K562 (cell line): ENCODE data around the gene HOXC11. TPM values are rescaled to one million over a fixed set of nuclear protein-coding genes. Genes with fewer than 3 reads are reported as not detected.

Experiments
- ATAC-seq: fragments of 200-7000 bp; cut with Tn5 transposase; 3 replicates; pipeline ENCODE4 v1.9.1; 2020; ENCODE audit warnings: moderate library complexity
- BruUV-seq: library from RNA; stranded (reverse); fragments of 400-500 nt; replicated peaks from 2 replicates; lab custom pipeline; 2021; lab: Mats Ljungman, UMichigan
- CTCF ChIA-PET: fragments of 300-600 bp; formaldehyde crosslinking; extraction: SDS; loops from one replicate; lab custom pipeline; 2021; ENCODE audit warnings: low intra/inter-chr PET ratio; lab: Yijun Ruan, JAX
- POLR2A ChIA-PET: fragments of 300-600, 350-650 bp; sonication (Branson Sonifier 250); formaldehyde crosslinking; extraction: SDS; loops from one replicate; lab custom pipeline; 2021; ENCODE audit warnings: antibody characterized with exemption, inconsistent platforms; lab: Yijun Ruan, JAX
- DNase-seq, 4 experiments: peaks; one replicate each; pipeline versions ENCODE4 v3.0.0 to v3.0.0-alpha.2; 2011 to 2018; ENCODE audit warnings: low spot score in 3 of 4, mixed read lengths in 3 of 4; ENCODE audit errors: extremely low read depth in 1 of 4
- FAIRE-seq: peaks from 2 replicates; lab custom pipeline; 2011; peaks lifted over from hg19 to GRCh38; lab: Jason Lieb, UNC
- H2AFZ ChIP-seq: 2 replicates; pipeline ENCODE4 v1.6.0; 2011; ENCODE audit warnings: low read depth, low read length, control low read depth, inconsistent platforms
- H3K27ac ChIP-seq: fragments of 200-600 bp; 3 replicates; pipeline ENCODE4 v1.8.0; 2011; ENCODE audit warnings: low read depth, mild to moderate bottlenecking, control low read depth, inconsistent platforms, low read length, moderate library complexity, mixed read lengths; ENCODE audit errors: extremely low read depth
- H3K27me3 ChIP-seq, 2 experiments: fragments of 300-600 bp in 1 of 2; 2 replicates in 1 of 2; 3 replicates in 1 of 2; pipeline versions ENCODE4 v1.6.0 to v1.8.0; 2011; ENCODE audit warnings: inconsistent platforms in 2 of 2, low read length in 2 of 2, mild to moderate bottlenecking in 1 of 2, mixed read lengths in 1 of 2, moderate library complexity in 1 of 2; ENCODE audit not compliant: control insufficient read depth in 2 of 2, insufficient read depth in 2 of 2
- H3K36me3 ChIP-seq: fragments of 300-600 bp; 3 replicates; pipeline ENCODE4 v1.8.0; 2011; ENCODE audit warnings: mild to moderate bottlenecking, low read length, inconsistent platforms; ENCODE audit not compliant: control insufficient read depth, insufficient read depth
- H3K4me1 ChIP-seq, 2 experiments: fragments of 200-600 bp in 1 of 2; replicated peaks in 1 of 2; 2 replicates in 1 of 2; 3 replicates in 1 of 2; pipeline versions ENCODE4 v1.5.1 to v1.8.0; 2011; ENCODE audit warnings: inconsistent platforms in 2 of 2, low read length in 2 of 2, mild to moderate bottlenecking in 1 of 2, mixed read lengths in 1 of 2, moderate library complexity in 1 of 2; ENCODE audit not compliant: control insufficient read depth in 2 of 2, insufficient read depth in 2 of 2
- H3K4me2 ChIP-seq: 2 replicates; pipeline ENCODE4 v1.6.1; 2011; ENCODE audit warnings: low read length, control low read depth, inconsistent platforms, mixed read lengths; ENCODE audit not compliant: insufficient read depth
- H3K4me3 ChIP-seq: fragments of 200-600 bp; sonication (generic), shearing (Covaris generic); 2 replicates; pipeline ENCODE4 v1.5.1; 2016; ENCODE audit warnings: control low read depth, inconsistent platforms
- H3K79me2 ChIP-seq: fragments of 200-600 bp; 3 replicates; pipeline ENCODE4 v1.8.0; 2011; ENCODE audit warnings: low read length, inconsistent platforms; ENCODE audit not compliant: control insufficient read depth, insufficient read depth
- H3K9ac ChIP-seq, 2 experiments: 2 replicates each; pipeline versions ENCODE4 v1.6.0 to v1.6.1; 2011; ENCODE audit warnings: low read depth in 2 of 2, low read length in 2 of 2, control low read depth in 1 of 2, inconsistent platforms in 1 of 2, mild to moderate bottlenecking in 1 of 2, mixed read lengths in 1 of 2; ENCODE audit not compliant: insufficient read depth in 1 of 2
- H3K9me1 ChIP-seq: one replicate; pipeline ENCODE4 v1.6.0; 2011; ENCODE audit warnings: inconsistent platforms, mild to moderate bottlenecking, low read length, moderate library complexity; ENCODE audit not compliant: control insufficient read depth, insufficient read depth
- H3K9me3 ChIP-seq: replicated peaks from 2 replicates; pipeline ENCODE4 v1.5.1; 2011; ENCODE audit warnings: low read depth, low read length, inconsistent platforms; ENCODE audit not compliant: control insufficient read depth, insufficient read depth
- H4K20me1 ChIP-seq: replicated peaks from 2 replicates; pipeline ENCODE4 v1.6.1; 2011; ENCODE audit warnings: low read length, inconsistent platforms, mixed read lengths; ENCODE audit not compliant: control insufficient read depth, insufficient read depth
- MAFF ChIP-seq: IDR thresholded peaks from 2 replicates; pipeline ENCODE4 v1.6.1; 2012; ENCODE audit warnings: low read length, improper control_type of control experiment
- RBM14 ChIP-seq: fragments of 200-400 bp; formaldehyde crosslinking; IDR thresholded peaks from 2 replicates; pipeline ENCODE4 v1.6.1; 2018; ENCODE audit warnings: low read depth, mild to moderate bottlenecking, low read length, moderate library complexity, borderline replicate concordance; ENCODE audit not compliant: insufficient read depth
- TFAP4 ChIP-seq: sonication (generic); formaldehyde crosslinking; IDR thresholded peaks from 2 replicates; pipeline ENCODE4 v1.8.0; 2022; ENCODE audit warnings: missing genetic modification reagents, mild to moderate bottlenecking, moderate library complexity, borderline replicate concordance
- WGBS: fragments of 100-300 bp; shearing (Covaris generic); methylation state at CpG from one replicate; pipeline ENCODE4 v1.1.6; 2016; ENCODE audit warnings: low coverage, mixed read lengths; ENCODE audit not compliant: insufficient coverage; ENCODE audit errors: missing lambda C conversion rate; 5-methylcytosine and 5-hydroxymethylcytosine counted together
- in situ Hi-C: fragments of 300-500 bp; cut with MboI; formaldehyde crosslinking; loops from 4 replicates; pipeline ENCODE4 v1.15.0; 2018; ENCODE audit warnings: inconsistent platforms, mixed read lengths
- intact Hi-C: fragments of 100-400 bp; cut with micrococcal nuclease; formaldehyde crosslinking; loops from 2 replicates; pipeline ENCODE4 v1.14.2; 2022
- polyA plus RNA-seq, 8 experiments: library from polyadenylated mRNA; depleted of rRNA in 4 of 8; stranded (reverse) in 5 of 8; unstranded in 3 of 8; fragments of >200 nt; fragmentation: Nextera tagmentation in 2 of 8; fragmentation: Illumina TruSeq in 1 of 8; extraction: Ambion mirVana in 2 of 8; extraction: Trizol in 1 of 8; gene quantifications; 2 replicates each; pipeline versions ENCODE4 v1.2.1 to v1.2.3, GENCODE V29; 2011 to 2014; ENCODE audit warnings: inconsistent platforms in 1 of 8, missing spikeins in 1 of 8
- total RNA-seq, 7 experiments: library from RNA; depleted of rRNA in 6 of 7; stranded (reverse); fragments of >200 nt in 6 of 7; fragmentation: Illumina TruSeq in 2 of 7; extraction: Trizol in 2 of 7; gene quantifications; 2 replicates each; pipeline versions ENCODE4 v1.2.1 to v1.2.3, GENCODE V29; 2011 to 2021; ENCODE audit warnings: low replicate concordance in 1 of 7
- TF ChIP-seq, protein P1 (sequence below), 2 experiments: fragments of 450-650 bp in 1 of 2; sonication (generic) in 1 of 2; formaldehyde crosslinking in 1 of 2; IDR thresholded peaks; 2 replicates each; pipeline versions ENCODE4 v1.7.1 to v1.9.0; 2016 to 2022; ENCODE audit warnings: inconsistent platforms in 1 of 2, mild to moderate bottlenecking in 1 of 2, missing genetic modification reagents in 1 of 2

The HOXC11 gene
- total and polyA plus RNA-seq, 9 of the 15 experiments (the other 6 are each of a cell fraction or from before 2014, with no cell fraction given) = not detected

GRCh38 chr12:54025499-54026405 lies 52.8 kb downstream of the HOXC11 start (continued):
- peak; percentile 53; the same call in 1 of the 2 replicates for TF ChIP-seq TFAP4
- TF ChIP-seq MAFF = no peak
- TF ChIP-seq RBM14 = no peak

DNA sequence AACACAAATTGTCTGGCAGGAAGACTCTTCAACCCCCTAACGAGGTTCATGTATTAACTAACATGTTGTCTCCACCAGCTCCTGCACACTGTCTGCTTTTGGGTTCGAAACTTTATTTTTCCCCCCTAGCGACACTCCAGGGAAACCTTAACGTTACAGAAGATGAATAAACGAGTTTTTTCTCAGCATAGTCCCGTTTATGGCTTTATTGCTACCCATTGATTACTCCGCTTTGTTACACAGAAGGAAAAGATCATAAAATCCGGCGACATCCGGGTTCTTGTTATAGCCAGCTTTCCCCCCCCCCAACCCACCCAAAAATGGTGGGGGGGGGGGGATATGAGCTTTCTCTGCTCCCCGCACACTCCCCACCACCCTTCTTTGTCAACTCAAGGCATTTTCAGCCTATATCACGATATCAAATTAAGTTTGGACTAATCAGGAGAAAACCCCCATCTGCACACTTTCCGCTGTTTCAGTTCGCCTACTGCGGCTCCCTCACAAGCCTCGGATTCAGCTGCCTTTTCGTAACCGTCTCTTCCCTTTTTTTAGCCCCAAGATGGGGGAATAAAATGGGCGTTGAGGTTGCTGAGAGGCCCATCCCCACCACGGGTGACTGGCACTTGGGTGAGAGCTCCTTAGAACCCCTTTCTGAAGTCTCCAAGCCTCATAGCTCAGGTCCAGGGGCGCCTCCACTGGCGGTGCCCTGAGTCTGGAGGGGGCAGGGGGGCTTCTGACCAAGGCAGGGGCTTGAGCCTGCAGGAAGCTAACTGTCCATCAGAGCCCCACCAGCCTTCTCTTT lies 53.9 kb downstream of the HOXC11 start:
- H3K27ac ChIP-seq = no peak overlapping the region
- H4K20me1 ChIP-seq = no peaks in the 10 kb centered on the region
- no peak overlapping the region for H2AFZ ChIP-seq
- ATAC-seq = no peak
- peak overlapping the region in 1 of 2 experiments; percentile 33; a peak in 1 of 4 replicates for H3K9ac ChIP-seq
- BruUV-seq = no TSS peak
- peaks cover 2% of the 10 kb centered on the region; the same call in 1 of the 3 replicates for H3K36me3 ChIP-seq
- no peak for FAIRE-seq
- no peaks in the 10 kb centered on the region for H3K9me1 ChIP-seq
- H3K4me2 ChIP-seq = no peak overlapping the region
- intact Hi-C loops = no loop called here
- in situ Hi-C loops = loop anchor here (10.0 kb wide), 1 partner anchor 168 kb away; no protein-coding TSS in a partner anchor
- no peak overlapping the region for H3K4me3 ChIP-seq
- H3K27me3 ChIP-seq = no peaks in the 10 kb centered on the region
- H3K4me1 ChIP-seq = peaks cover 3 to 26% of the 10 kb centered on the region in 2 experiments; a peak in 4 of 5 replicates
- H3K79me2 ChIP-seq = no peaks in the 10 kb centered on the region
- WGBS = 69% methylated on average over 21 of the region's 22 CpGs
- CTCF ChIA-PET = interaction anchor here (0.7 kb wide), 1 partner anchor 110 kb away, joined by 3 read pairs; no protein-coding TSS in a partner anchor
- no peaks in the 10 kb centered on the region for H3K9me3 ChIP-seq
- POLR2A ChIA-PET = interaction anchor here (0.7 to 1.5 kb wide), 4 partner anchors 10 to 628 kb away, joined by 3 to 5 read pairs (median 4); no protein-coding TSS in a partner anchor
- DNase-seq = no peak
- TF ChIP-seq, protein P1, sequence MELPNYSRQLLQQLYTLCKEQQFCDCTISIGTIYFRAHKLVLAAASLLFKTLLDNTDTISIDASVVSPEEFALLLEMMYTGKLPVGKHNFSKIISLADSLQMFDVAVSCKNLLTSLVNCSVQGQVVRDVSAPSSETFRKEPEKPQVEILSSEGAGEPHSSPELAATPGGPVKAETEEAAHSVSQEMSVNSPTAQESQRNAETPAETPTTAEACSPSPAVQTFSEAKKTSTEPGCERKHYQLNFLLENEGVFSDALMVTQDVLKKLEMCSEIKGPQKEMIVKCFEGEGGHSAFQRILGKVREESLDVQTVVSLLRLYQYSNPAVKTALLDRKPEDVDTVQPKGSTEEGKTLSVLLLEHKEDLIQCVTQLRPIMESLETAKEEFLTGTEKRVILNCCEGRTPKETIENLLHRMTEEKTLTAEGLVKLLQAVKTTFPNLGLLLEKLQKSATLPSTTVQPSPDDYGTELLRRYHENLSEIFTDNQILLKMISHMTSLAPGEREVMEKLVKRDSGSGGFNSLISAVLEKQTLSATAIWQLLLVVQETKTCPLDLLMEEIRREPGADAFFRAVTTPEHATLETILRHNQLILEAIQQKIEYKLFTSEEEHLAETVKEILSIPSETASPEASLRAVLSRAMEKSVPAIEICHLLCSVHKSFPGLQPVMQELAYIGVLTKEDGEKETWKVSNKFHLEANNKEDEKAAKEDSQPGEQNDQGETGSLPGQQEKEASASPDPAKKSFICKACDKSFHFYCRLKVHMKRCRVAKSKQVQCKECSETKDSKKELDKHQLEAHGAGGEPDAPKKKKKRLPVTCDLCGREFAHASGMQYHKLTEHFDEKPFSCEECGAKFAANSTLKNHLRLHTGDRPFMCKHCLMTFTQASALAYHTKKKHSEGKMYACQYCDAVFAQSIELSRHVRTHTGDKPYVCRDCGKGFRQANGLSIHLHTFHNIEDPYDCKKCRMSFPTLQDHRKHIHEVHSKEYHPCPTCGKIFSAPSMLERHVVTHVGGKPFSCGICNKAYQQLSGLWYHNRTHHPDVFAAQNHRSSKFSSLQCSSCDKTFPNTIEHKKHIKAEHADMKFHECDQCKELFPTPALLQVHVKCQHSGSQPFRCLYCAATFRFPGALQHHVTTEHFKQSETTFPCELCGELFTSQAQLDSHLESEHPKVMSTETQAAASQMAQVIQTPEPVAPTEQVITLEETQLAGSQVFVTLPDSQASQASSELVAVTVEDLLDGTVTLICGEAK (IDR thresholded peaks at IDR 0.05) = peak; percentile 50
- TF ChIP-seq, protein P1 (CRISPR knock-in tag; IDR thresholded peaks at IDR 0.05) = no peak
